RPMI7951 (cell line): ENCODE measurements around the gene CEACAM20. TPM values are rescaled to one million over a fixed set of nuclear protein-coding genes. Genes with fewer than 3 reads are reported as not detected.
A peak's percentile ranks its signal among the peaks of the same experiment; 100 is the strongest.
"Not testable (repeated sequence)": the region's sequence is repeated elsewhere in the genome, so short reads cannot be mapped to it uniquely, and the experiment has no call there.

ENCODE experiments used
- DNase-seq: peaks from one replicate; pipeline ENCODE4 v3.0.0-alpha.2; 2012; ENCODE audit warnings: low read depth
- total RNA-seq: library from RNA; depleted of rRNA; stranded (reverse); fragments of >200 nt; shearing (Covaris generic); gene quantifications from 2 replicates; pipeline ENCODE4 v1.2.3, GENCODE V29; 2014; rRNA removed

Gene CEACAM20
- total RNA-seq, 1 experiment from 2014 or later, result not detected

- DNase-seq, result no peak
Observed at GRCh38 chr19:44496711-44497110, 32.8 kb downstream of the CEACAM20 start.

GRCh38 chr19:44476559-44477408, 52.7 kb downstream of the CEACAM20 start:
- peak; percentile 40 for DNase-seq

- DNase-seq, result not testable (repeated sequence)
Observed at GRCh38 chr19:44468730-44469129, 60.7 kb downstream of the CEACAM20 start.

GRCh38 chr19:44462600-44463286, 66.7 kb downstream of the CEACAM20 start:
- DNase-seq, result not testable (repeated sequence)

Other genes starting within 250 kb of the CEACAM20 start
- 4.5 and 5.0 TPM in 2 replicates for gene ZNF235, start 224.7 kb downstream of the CEACAM20 start, total RNA-seq
- gene ZNF112, start 173.0 kb downstream of the CEACAM20 start, total RNA-seq, result 6.2 TPM in 2 replicates
- gene ZNF285, start 128.1 kb downstream of the CEACAM20 start, total RNA-seq, result 3.1 and 3.8 TPM in 2 replicates
- 3.8 and 6.1 TPM in 2 replicates for gene ZNF229, start 81.2 kb downstream of the CEACAM20 start, total RNA-seq
- 10.7 and 11.7 TPM in 2 replicates for gene ZNF180, start 29.2 kb downstream of the CEACAM20 start, total RNA-seq
- not detected in 2 replicates for gene IGSF23, start 83.9 kb upstream of the CEACAM20 start, total RNA-seq
- 34.2 and 35.7 TPM in 2 replicates for gene PVR, start 114.2 kb upstream of the CEACAM20 start, total RNA-seq
- 0.12 and 0.20 TPM in 2 replicates for gene CEACAM19, start 141.8 kb upstream of the CEACAM20 start, total RNA-seq
- gene CEACAM16, start 169.5 kb upstream of the CEACAM20 start, total RNA-seq, result 0.20 TPM in 1 of 2 replicates, not detected in the other
- gene BCL3, start 219.0 kb upstream of the CEACAM20 start, total RNA-seq, result 21.8 and 22.6 TPM in 2 replicates
- gene CBLC, start 248.2 kb upstream of the CEACAM20 start, total RNA-seq, result not detected in 2 replicates